ENCODE measurements around the gene ERBB4.

- TF ChIP-seq CTCF (IDR thresholded peaks at IDR 0.05; ENCODE audit: insufficient read depth, low read depth, low read length) (no peak), EZH2 (IDR thresholded peaks at IDR 0.05; ENCODE audit: insufficient read depth, low read length) (no peak)
Observed at GRCh38 chr2:212271583-212271982, 267.0 kb downstream of the ERBB4 start.

Data from astrocyte (in vitro differentiated cells and primary cell).